GM12878 (cell line): ENCODE results near the gene OR14I1. TPM values are rescaled to one million over a fixed set of nuclear protein-coding genes. Genes with fewer than 3 reads are reported as not detected.

Experiments used
- ATAC-seq: fragments of 200-7000 bp; cut with Tn5 transposase; 3 replicates; pipeline ENCODE4 v1.9.1; 2020; ENCODE audit warnings: mild to moderate bottlenecking, moderate library complexity
- BruUV-seq: library from RNA; stranded (reverse); fragments of 400-500 nt; replicated peaks from 2 replicates; lab custom pipeline; 2021; lab: Mats Ljungman, UMichigan
- CTCF ChIA-PET: fragments of 300-600 bp; sonication (Branson Sonifier 250); formaldehyde crosslinking; extraction: SDS; loops from one replicate; lab custom pipeline; 2021; ENCODE audit warnings: inconsistent platforms; lab: Yijun Ruan, JAX
- POLR2A ChIA-PET: fragments of 350-600 bp; formaldehyde crosslinking; extraction: SDS; loops from one replicate; lab custom pipeline; 2021; ENCODE audit warnings: inconsistent platforms; lab: Charles Lee
- RAD21 ChIA-PET: fragments of 300-600 bp; sonication (Branson Sonifier 250); formaldehyde crosslinking; loops from one replicate; lab custom pipeline; 2023; ENCODE audit warnings: antibody characterized with exemption; ENCODE audit not compliant: unreplicated experiment; lab: Charles Lee
- SMC1A ChIA-PET: fragments of 300-600 bp; sonication (Branson Sonifier 250); formaldehyde crosslinking; loops from one replicate; lab custom pipeline; 2023; ENCODE audit not compliant: unreplicated experiment, uncharacterized antibody; lab: Charles Lee
- DNase-seq: peaks from one replicate; pipeline ENCODE4 v3.0.0-alpha.2; 2011; ENCODE audit warnings: low read depth, low spot score
- FAIRE-seq: peaks from 3 replicates; lab custom pipeline; 2011; peaks lifted over from hg19 to GRCh38; lab: Jason Lieb, UNC
- H2AFZ ChIP-seq: 2 replicates; pipeline ENCODE4 v1.6.0; 2011; ENCODE audit warnings: low read depth, low read length, control low read depth; ENCODE audit not compliant: control insufficient read depth
- H3K27ac ChIP-seq: 2 replicates; pipeline ENCODE4 v1.5.1; 2011; ENCODE audit warnings: control low read depth; ENCODE audit not compliant: control insufficient read depth, insufficient read depth
- H3K27me3 ChIP-seq, 2 experiments: replicated peaks in 1 of 2; 2 replicates each; pipeline versions ENCODE4 v1.6.0 to v1.6.1; 2011; ENCODE audit warnings: low read length in 1 of 2; ENCODE audit not compliant: control insufficient read depth in 2 of 2, insufficient read depth in 2 of 2
- H3K36me3 ChIP-seq, 2 experiments: 2 replicates each; pipeline ENCODE4 v1.5.1; 2011; ENCODE audit warnings: low read length in 1 of 2; ENCODE audit not compliant: control insufficient read depth in 2 of 2, insufficient read depth in 2 of 2
- H3K4me1 ChIP-seq: 2 replicates; pipeline ENCODE4 v1.6.1; 2011; ENCODE audit warnings: mild to moderate bottlenecking, low read length, moderate library complexity, mixed read lengths; ENCODE audit not compliant: control insufficient read depth, insufficient read depth
- H3K4me2 ChIP-seq: 2 replicates; pipeline ENCODE4 v1.6.0; 2011; ENCODE audit warnings: control low read depth; ENCODE audit not compliant: control insufficient read depth, insufficient read depth
- H3K4me3 ChIP-seq: fragments of 200-600 bp; sonication (generic); 2 replicates; pipeline ENCODE4 v1.5.1; 2016
- H3K79me2 ChIP-seq: 2 replicates; pipeline ENCODE4 v1.6.0; 2011; ENCODE audit warnings: low read length; ENCODE audit not compliant: control insufficient read depth, insufficient read depth
- H3K9ac ChIP-seq: 2 replicates; pipeline ENCODE4 v1.8.0; 2011; ENCODE audit warnings: low read length, control low read depth, mixed read lengths; ENCODE audit not compliant: control insufficient read depth, insufficient read depth
- H3K9me3 ChIP-seq: replicated peaks from 3 replicates; pipeline ENCODE4 v1.5.1; 2011; ENCODE audit warnings: mild to moderate bottlenecking, low read length; ENCODE audit not compliant: control insufficient read depth, insufficient read depth
- H4K20me1 ChIP-seq: 2 replicates; pipeline ENCODE4 v1.6.0; 2011; ENCODE audit not compliant: control insufficient read depth, insufficient read depth
- KDM1A ChIP-seq: fragments of 200-600 bp; sonication (generic); IDR thresholded peaks from 2 replicates; pipeline ENCODE4 v1.6.1; 2016; ENCODE audit warnings: borderline replicate concordance
- MEF2A ChIP-seq: IDR thresholded peaks from 2 replicates; pipeline ENCODE4 v1.6.1; 2011; ENCODE audit warnings: low read depth, mild to moderate bottlenecking, low read length, moderate library complexity; ENCODE audit not compliant: insufficient read depth
- MXI1 ChIP-seq: fragments of 150-350 bp; IDR thresholded peaks from 2 replicates; pipeline ENCODE4 v1.6.1; 2011; ENCODE audit warnings: low read depth, mild to moderate bottlenecking, inconsistent platforms, low read length, improper control_type of control experiment
- MYC ChIP-seq: IDR thresholded peaks from 2 replicates; pipeline ENCODE4 v1.6.1; 2011; ENCODE audit warnings: mild to moderate bottlenecking, low read length, moderate library complexity, inconsistent platforms; ENCODE audit not compliant: insufficient read depth, insufficient replicate concordance, insufficient read length, severe bottlenecking
- SMC3 ChIP-seq: IDR thresholded peaks from 2 replicates; pipeline ENCODE4 v1.6.1; 2011; ENCODE audit warnings: low read length, improper control_type of control experiment, borderline replicate concordance
- SUZ12 ChIP-seq: fragments of 200-600 bp; sonication (generic); IDR thresholded peaks from one replicate; pipeline ENCODE4 v1.6.1; 2018; ENCODE audit warnings: antibody characterized with exemption, mild to moderate bottlenecking; ENCODE audit not compliant: unreplicated experiment
- ZNF24 ChIP-seq: fragments of 450-650 bp; IDR thresholded peaks from 2 replicates; pipeline ENCODE4 v1.6.1; 2017; ENCODE audit warnings: antibody characterized with exemption, mild to moderate bottlenecking
- WGBS: methylation state at CpG from one replicate; pipeline ENCODE4 v1.1.6; 2016; ENCODE audit warnings: low lambda C conversion rate; ENCODE audit not compliant: insufficient replicate concordance, insufficient coverage; ENCODE audit errors: missing lambda C conversion rate; 5-methylcytosine and 5-hydroxymethylcytosine counted together
- in situ Hi-C: fragments of 300-500 bp; cut with MboI; formaldehyde crosslinking; loops from 9 replicates; pipeline ENCODE4 v1.14.3; 2018; ENCODE audit warnings: mixed read lengths
- intact Hi-C: fragments of 100-400 bp; cut with micrococcal nuclease; formaldehyde crosslinking; loops from one replicate; pipeline ENCODE4 v1.14.2; 2022; ENCODE audit not compliant: unreplicated experiment
- polyA plus RNA-seq, 11 experiments: library from polyadenylated mRNA; depleted of rRNA in 4 of 11; unstranded in 6 of 11; stranded (reverse) in 5 of 11; fragments of >200 nt; fragmentation: Nextera tagmentation in 4 of 11; fragmentation: Illumina TruSeq in 1 of 11; extraction: Ambion mirVana in 4 of 11; extraction: Trizol in 1 of 11; gene quantifications; 1 replicate in 1 of 11; 2 replicates in 10 of 11; pipeline versions ENCODE4 v1.2.1 to v1.2.3, GENCODE V29; 2011 to 2016; ENCODE audit warnings: inconsistent platforms in 2 of 11, missing spikeins in 2 of 11, low read depth in 1 of 11
- total RNA-seq, 4 experiments: library from RNA; depleted of rRNA in 3 of 4; stranded (reverse); fragments of >200 nt in 3 of 4; fragmentation: Illumina TruSeq in 1 of 4; extraction: Trizol in 1 of 4; gene quantifications; 2 replicates each; pipeline versions ENCODE4 v1.2.1 to v1.2.3, GENCODE V29; 2013 to 2021

Gene OR14I1
- total and polyA plus RNA-seq, 10 of the 15 experiments (the other 5 are each of a cell fraction or from before 2014, with no cell fraction given), result 0.21 to 1.5 (median 0.79) TPM

- TF ChIP-seq KDM1A, result no peak
- no peak for TF ChIP-seq MEF2A
- no peak for TF ChIP-seq MXI1
- TF ChIP-seq, all 136 proteins: peak for 0
Observed at GRCh38 chr1:248736977-248737376, 34.4 kb upstream of the OR14I1 start (continued).

GRCh38 chr1:248733566-248733965 is 31.0 kb upstream of the OR14I1 start:
- SMC1A ChIA-PET, result interaction anchor here (1.2 kb wide), 1 partner anchor 22 kb away, joined by 3 read pairs; no protein-coding TSS in a partner anchor
- H3K27ac ChIP-seq, result no peak overlapping the region
- H3K79me2 ChIP-seq, result no peaks in the 10 kb centered on the region
- no peak overlapping the region for H3K4me3 ChIP-seq
- H3K4me2 ChIP-seq, result no peak overlapping the region
- in situ Hi-C loops (no loop called here), intact Hi-C loops (no loop called here)
- H3K27me3 ChIP-seq, result no peaks in the 10 kb centered on the region
- WGBS, result 90% methylated on average over 5 of the region's 5 CpGs
- no peak overlapping the region for H3K9ac ChIP-seq
- RAD21 ChIA-PET, result no interaction called here
- TF ChIP-seq ZNF24, result no peak
- no peak for TF ChIP-seq MYC
- no peak for TF ChIP-seq SUZ12
- no peak for TF ChIP-seq SMC3
- TF ChIP-seq, all 136 proteins: peak for 0
- H4K20me1 ChIP-seq, result no peaks in the 10 kb centered on the region
- no peaks in the 10 kb centered on the region for H3K9me3 ChIP-seq
- DNase-seq (no peak), ATAC-seq (no peak), FAIRE-seq (no peak)
- H3K36me3 ChIP-seq, result no peaks in the 10 kb centered on the region
- no peaks in the 10 kb centered on the region for H3K4me1 ChIP-seq
- POLR2A ChIA-PET, result no interaction called here
- no TSS peak for BruUV-seq
- no peak overlapping the region for H2AFZ ChIP-seq
- CTCF ChIA-PET, result interaction anchor here (0.6 kb wide), 1 partner anchor 173 kb away, joined by 3 read pairs; no protein-coding TSS in a partner anchor
